GM13976 (cell line): ENCODE measurements around the gene JAK2.

Source experiments
- DNase-seq: peaks from one replicate; pipeline ENCODE4 v3.0.0; 2012; ENCODE audit warnings: low spot score
- in situ Hi-C: fragments of 300-500 bp; cut with MboI; formaldehyde crosslinking; loops from one replicate; pipeline ENCODE4 v1.12.0; 2022; ENCODE audit warnings: low sequenced_read_pairs, mixed read lengths, inconsistent platforms; ENCODE audit not compliant: unreplicated experiment
- TF ChIP-seq, protein P1 (sequence below): IDR thresholded peaks from 2 replicates; pipeline ENCODE4 v1.5.1; 2012; ENCODE audit warnings: borderline replicate concordance, mild to moderate bottlenecking; ENCODE audit not compliant: insufficient read depth; ENCODE audit errors: extremely low read depth, missing control alignments, control extremely low read depth

The JAK2 gene

DNA sequence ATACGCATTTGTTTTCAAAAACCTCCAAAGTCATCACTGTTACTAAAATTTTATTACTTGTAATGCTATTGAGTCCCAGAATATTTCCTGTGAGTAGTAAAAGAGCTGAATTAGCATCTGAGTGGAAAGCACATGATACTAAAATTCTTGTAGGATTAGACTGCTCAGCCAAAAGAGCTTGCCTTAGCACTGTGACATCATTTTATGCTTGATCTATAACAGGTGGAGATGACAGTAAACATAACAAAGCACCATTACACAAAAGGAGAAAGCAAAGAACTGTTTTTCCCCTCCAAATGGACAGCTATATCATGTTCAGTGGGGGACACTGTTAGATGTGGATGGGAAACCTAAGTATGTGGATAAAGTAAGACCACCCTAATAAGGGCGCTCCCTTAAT, 5.8 kb upstream of the JAK2 start:
- in situ Hi-C loops, result no loop called here

GRCh38 chr9:4980086-4980727, 4.9 kb upstream of the JAK2 start:
- TF ChIP-seq, protein P1, sequence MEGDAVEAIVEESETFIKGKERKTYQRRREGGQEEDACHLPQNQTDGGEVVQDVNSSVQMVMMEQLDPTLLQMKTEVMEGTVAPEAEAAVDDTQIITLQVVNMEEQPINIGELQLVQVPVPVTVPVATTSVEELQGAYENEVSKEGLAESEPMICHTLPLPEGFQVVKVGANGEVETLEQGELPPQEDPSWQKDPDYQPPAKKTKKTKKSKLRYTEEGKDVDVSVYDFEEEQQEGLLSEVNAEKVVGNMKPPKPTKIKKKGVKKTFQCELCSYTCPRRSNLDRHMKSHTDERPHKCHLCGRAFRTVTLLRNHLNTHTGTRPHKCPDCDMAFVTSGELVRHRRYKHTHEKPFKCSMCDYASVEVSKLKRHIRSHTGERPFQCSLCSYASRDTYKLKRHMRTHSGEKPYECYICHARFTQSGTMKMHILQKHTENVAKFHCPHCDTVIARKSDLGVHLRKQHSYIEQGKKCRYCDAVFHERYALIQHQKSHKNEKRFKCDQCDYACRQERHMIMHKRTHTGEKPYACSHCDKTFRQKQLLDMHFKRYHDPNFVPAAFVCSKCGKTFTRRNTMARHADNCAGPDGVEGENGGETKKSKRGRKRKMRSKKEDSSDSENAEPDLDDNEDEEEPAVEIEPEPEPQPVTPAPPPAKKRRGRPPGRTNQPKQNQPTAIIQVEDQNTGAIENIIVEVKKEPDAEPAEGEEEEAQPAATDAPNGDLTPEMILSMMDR, result no peak
- in situ Hi-C loops, result loop anchor here (10.0 kb wide), 3 partner anchors 215 to 615 kb away; no protein-coding TSS in a partner anchor
- DNase-seq, result no peak

More for the DNA sequence above, 5.8 kb upstream of the JAK2 start:
- TF ChIP-seq, protein P1, result no peak
- no peak for DNase-seq

GRCh38 chr9:4982721-4983482, 2.2 kb upstream of the JAK2 start:
- in situ Hi-C loops, result loop anchor here (10.0 kb wide), 3 partner anchors 218 to 612 kb away; no protein-coding TSS in a partner anchor

DNA sequence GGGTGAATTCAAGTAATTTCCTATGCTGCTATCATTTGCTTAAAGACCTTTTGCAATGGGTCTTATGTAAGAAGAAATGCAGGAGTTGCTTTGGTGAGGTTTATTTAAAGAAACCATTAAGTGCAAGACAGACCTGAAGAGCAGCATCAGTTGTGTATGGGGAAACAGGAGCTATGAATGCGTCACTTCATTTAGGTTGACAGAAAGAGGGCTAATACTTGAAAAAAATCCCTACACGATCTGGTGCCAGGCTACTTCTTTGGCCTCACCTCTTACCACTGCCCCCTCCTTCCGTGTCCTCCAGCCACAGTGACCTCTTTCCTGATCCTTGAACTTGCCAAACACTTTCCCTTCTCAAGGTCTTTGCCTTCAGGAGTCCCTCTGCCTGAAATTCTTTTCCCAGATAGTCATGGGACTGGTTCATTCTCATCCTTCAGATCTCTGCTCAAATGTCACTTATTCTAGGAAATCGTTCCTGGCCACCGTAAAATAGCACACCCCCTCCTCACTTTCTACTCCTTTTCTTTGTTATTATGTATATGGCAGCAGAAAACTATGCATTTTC, 1.4 kb upstream of the JAK2 start:
- in situ Hi-C loops, result loop anchor here (10.0 kb wide), 3 partner anchors 219 to 611 kb away; no protein-coding TSS in a partner anchor
- TF ChIP-seq, protein P1, result no peak
- DNase-seq, result no peak

More at GRCh38 chr9:4982721-4983482, 2.2 kb upstream of the JAK2 start:
- TF ChIP-seq, protein P1, result no peak
- no peak for DNase-seq

- DNase-seq, result no peak
- TF ChIP-seq, protein P1, result no peak
- in situ Hi-C loops, result loop anchor here (10.0 kb wide), 3 partner anchors 219 to 611 kb away; no protein-coding TSS in a partner anchor
Measured at GRCh38 chr9:4984171-4984620, 876 bp upstream of the JAK2 start.
